GM13977 (cell line): ENCODE results near the gene POC5.
A peak's percentile ranks its signal among the peaks of the same experiment; 100 is the strongest.

Source experiments
- DNase-seq: peaks from one replicate; pipeline ENCODE4 v3.0.0; 2012; ENCODE audit warnings: low spot score
- in situ Hi-C: fragments of 300-500 bp; cut with MboI; formaldehyde crosslinking; loops from one replicate; pipeline ENCODE4 v1.12.0; 2022; ENCODE audit warnings: low sequenced_read_pairs, low pct_unique_long_range_greater_than_20kb, mixed read lengths, inconsistent platforms; ENCODE audit not compliant: unreplicated experiment
- TF ChIP-seq, protein P1 (sequence below): IDR thresholded peaks from 2 replicates; pipeline ENCODE4 v1.5.1; 2012; ENCODE audit warnings: mild to moderate bottlenecking, control low read depth; ENCODE audit not compliant: insufficient read depth; ENCODE audit errors: extremely low read depth, missing control alignments

The POC5 gene, protein sequence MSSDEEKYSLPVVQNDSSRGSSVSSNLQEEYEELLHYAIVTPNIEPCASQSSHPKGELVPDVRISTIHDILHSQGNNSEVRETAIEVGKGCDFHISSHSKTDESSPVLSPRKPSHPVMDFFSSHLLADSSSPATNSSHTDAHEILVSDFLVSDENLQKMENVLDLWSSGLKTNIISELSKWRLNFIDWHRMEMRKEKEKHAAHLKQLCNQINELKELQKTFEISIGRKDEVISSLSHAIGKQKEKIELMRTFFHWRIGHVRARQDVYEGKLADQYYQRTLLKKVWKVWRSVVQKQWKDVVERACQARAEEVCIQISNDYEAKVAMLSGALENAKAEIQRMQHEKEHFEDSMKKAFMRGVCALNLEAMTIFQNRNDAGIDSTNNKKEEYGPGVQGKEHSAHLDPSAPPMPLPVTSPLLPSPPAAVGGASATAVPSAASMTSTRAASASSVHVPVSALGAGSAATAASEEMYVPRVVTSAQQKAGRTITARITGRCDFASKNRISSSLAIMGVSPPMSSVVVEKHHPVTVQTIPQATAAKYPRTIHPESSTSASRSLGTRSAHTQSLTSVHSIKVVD

DNA sequence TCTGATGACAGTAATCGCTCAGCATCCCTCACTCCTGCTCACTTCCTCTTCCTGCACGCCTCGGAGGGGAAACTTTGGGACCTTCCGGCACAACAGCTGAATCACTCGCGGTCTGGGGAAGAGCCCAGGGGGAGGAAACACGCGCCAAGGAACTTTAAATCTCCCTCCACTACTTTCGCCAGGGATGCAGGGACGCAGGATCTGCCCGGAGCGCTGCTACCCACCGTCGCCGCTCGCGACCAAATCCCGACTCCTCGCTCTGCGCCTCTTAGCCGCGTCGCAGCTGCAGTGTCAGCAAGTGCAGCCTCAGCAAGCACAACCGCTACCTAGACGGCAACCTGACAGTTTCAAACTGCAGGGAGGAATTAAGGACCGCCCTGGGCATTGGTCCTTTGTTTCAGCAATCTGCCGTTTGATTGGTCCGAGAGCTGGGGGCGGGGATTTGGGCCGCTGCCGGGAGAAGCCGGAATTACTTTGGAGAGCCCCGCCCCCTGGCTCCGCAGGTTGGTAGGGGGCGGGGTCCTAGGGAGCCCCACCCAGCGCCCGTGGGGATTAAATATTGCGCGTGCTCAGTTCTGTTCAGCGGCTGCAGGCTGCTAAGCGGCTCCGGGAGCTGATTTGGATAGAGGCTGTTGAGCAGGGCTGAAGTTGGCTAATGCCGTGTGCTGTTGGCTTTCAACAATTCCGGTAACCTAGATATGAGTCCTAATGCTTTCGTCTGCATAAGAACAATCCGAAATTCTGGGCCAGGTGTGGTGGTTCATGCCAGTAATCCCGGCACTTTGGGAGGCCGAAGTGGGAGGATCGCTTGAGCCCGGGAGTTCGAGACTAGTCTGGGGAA lies at the start of gene POC5:
Gene POC5 (minus strand): TSS at position 356 of the 841 bp plus-strand sequence. CDS start 4,500 bp downstream, outside the sequence.
- TF ChIP-seq, protein P1, sequence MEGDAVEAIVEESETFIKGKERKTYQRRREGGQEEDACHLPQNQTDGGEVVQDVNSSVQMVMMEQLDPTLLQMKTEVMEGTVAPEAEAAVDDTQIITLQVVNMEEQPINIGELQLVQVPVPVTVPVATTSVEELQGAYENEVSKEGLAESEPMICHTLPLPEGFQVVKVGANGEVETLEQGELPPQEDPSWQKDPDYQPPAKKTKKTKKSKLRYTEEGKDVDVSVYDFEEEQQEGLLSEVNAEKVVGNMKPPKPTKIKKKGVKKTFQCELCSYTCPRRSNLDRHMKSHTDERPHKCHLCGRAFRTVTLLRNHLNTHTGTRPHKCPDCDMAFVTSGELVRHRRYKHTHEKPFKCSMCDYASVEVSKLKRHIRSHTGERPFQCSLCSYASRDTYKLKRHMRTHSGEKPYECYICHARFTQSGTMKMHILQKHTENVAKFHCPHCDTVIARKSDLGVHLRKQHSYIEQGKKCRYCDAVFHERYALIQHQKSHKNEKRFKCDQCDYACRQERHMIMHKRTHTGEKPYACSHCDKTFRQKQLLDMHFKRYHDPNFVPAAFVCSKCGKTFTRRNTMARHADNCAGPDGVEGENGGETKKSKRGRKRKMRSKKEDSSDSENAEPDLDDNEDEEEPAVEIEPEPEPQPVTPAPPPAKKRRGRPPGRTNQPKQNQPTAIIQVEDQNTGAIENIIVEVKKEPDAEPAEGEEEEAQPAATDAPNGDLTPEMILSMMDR = no peak
- peak; percentile 93 for DNase-seq
- in situ Hi-C loops = no loop called here

DNA sequence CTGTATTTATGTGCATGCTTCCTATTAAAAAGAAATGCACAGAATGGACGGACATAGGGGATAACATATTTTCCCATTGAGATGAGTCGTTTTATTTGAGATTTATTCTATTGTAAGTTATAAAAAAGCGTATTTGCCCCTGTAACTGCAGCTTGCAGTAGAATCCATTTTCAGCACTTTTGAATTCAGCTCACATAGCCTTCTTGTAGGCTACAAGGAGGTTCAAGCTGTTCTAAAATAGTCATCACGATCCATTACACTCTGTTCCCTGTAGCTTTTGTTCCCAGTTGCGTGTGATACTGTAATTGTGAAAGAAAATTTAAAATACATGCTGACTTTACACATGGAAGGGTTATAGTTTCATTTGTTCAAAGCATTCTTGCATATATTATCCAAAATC lies 40.9 kb upstream of the POC5 start:
- TF ChIP-seq, protein P1 = no peak
- in situ Hi-C loops = no loop called here
- DNase-seq = no peak

DNA sequence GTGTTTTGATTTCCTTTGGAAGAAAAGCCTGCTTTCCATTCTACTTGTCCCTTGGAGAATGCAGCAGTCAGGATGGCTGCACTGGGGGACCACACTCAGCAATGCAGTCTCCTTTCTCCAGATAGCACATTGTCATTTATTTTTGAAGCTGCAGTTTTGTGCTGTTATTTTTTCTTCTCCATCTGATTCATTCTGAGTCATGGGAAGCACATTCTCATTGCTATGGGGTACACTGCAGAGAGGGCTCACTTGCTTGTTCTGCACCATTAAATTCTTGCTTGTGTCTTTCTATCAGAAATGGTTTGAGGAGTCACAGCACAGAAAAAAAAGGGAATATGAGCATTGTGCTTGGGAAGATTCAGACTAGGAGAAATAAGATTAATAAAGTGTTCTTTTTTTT lies 39.7 kb upstream of the POC5 start:
- in situ Hi-C loops = no loop called here
- no peak for DNase-seq
- TF ChIP-seq, protein P1 = no peak

DNA sequence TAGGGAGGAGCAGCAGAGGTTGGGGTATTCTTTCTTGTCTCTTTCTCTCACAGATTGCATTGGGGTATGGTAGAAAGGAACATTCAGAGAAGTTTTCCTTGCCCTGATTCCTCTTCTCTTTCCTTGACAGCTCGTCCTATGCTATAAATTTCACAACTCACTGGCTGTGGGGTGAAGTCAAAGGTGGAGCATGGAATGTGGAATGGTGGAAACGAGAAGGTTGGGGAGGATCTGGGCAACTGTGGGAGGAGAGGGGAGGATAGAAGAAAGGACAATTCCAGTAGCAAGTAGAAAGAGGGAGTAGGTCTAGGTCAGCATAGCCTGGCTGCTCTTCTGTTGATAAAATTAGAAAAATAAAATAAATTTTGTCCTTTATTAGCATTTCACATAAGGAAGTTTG lies 39.0 kb upstream of the POC5 start:
- TF ChIP-seq, protein P1 = no peak
- no peak for DNase-seq
- in situ Hi-C loops = no loop called here

DNA sequence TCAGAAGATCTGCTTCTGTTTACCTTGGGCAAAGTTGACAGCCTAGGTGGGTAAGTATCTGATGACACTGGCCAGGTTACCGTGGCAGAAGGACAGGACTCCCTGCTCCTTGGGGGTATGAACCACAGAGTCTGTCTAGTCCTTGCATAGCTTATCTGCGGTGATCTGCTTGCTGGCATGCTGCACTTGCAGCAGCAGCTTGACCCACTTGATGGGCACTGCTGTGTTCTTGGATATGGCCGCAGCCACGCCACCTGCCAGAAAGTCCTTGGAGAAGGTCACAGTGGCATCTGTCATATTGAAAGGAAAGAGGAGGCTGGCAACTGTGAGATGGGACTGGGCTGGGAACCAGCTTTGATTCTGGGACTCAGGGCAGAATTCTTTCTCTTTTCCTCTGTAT lies 35.9 kb upstream of the POC5 start:
- TF ChIP-seq, protein P1 = no peak
- in situ Hi-C loops = no loop called here
- DNase-seq = no peak

DNA sequence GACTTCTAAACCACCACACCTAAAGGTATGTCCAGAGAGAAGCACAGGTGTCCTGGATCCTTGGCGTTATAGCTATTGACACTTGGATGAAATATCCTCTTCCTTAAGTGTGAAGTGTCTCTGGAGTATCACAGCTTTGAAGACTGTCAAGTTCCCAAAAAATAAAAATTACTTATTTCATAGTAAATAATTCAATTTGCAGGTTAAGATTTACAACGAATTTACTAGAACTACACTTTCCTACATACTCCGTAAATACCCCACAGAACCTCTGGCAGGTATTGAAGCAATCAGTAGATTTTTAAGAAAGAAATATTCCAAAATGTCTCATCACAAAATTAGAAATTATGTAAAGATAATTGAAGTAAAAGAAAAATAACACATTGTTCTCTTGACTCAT lies 27.1 kb upstream of the POC5 start:
- in situ Hi-C loops = no loop called here

More for the DNA sequence above, 27.1 kb upstream of the POC5 start:
- TF ChIP-seq, protein P1 = no peak
- no peak for DNase-seq
